ENCODE results near the gene AMELX. TPM values are rescaled to one million over a fixed set of nuclear protein-coding genes. Genes with fewer than 3 reads are reported as not detected.

The AMELX gene
- total RNA-seq, 1 experiment from 2014 or later, result not detected

DNA sequence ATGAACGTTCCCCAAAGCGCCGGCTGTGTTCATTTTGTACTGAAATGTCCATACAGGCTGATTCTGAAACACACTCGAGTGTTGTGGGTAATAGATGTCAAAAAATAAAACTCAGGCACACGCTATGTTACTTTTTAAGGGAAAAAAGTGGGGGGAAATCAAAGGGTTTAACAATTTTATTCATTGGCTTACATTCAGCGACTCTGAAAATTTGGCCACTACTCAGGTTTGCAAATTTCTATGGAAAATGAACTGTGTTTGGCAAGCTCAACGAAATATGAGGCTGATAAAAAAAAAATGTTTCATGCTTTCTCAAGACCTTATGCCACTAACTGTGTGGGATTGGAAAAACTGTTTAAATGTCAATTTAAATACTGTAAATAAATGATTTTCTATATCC lies 18.5 kb downstream of the AMELX start:
- Histone ChIP-seq H3K36me3 (ENCODE audit: insufficient read depth, low read length) (no peaks in the 10 kb centered on the region), H3K4me1 (ENCODE audit: low read length) (no peaks in the 10 kb centered on the region), H3K79me2 (ENCODE audit: low read length) (no peaks in the 10 kb centered on the region), H3K4me2 (ENCODE audit: low read depth, low read length, poor library complexity, severe bottlenecking) (no peak overlapping the region), H3K27me3 (ENCODE audit: low read length) (no peaks in the 10 kb centered on the region), H3K9ac (ENCODE audit: low read length) (no peak overlapping the region), H3K9me2 (replicated peaks; ENCODE audit: insufficient read depth, low read length) (no peaks in the 10 kb centered on the region), H3K27ac (ENCODE audit: low read length) (no peak overlapping the region), H4K20me1 (ENCODE audit: insufficient read depth, low read depth, low read length) (no peaks in the 10 kb centered on the region), H3K9me3 (ENCODE audit: low read length) (no peaks in the 10 kb centered on the region), H3K4me3 (ENCODE audit: low read length) (no peak overlapping the region), H2AFZ (ENCODE audit: low read length) (no peak overlapping the region)
- DNase-seq, result no peak

DNA sequence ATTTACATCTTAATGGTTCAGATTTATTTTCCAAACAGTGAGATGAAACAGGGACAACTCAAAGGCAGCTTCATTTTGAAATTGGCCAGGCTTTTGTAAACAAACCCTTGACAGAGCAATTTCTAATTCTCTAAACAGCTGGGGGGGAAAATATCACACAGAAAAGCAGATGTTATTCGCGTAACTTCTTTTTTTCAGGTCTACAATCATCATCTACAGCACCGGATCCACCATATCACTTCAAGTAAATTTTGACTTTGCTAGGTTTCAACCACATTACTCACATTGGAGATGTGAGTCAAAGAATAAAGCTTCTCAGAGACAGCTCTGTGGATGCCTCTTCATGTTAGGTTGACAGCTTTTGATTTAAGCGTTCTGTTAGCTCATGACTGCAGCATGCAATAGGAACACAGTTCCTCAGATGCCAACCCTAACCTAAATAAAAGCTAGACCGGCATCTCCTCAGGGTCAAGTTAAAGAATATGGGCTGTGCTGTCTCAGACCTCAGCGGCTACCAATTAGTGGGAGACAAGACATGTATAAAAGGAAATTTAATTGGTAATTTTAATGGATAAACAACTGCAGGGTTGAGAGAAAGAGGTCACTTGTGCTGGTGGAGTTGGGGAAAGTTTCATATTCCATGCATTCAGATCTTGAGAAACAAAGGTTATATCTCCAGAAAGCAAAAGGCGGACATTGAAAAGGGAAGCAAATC lies 26.8 kb downstream of the AMELX start:
- H3K9me2 ChIP-seq (replicated peaks; ENCODE audit: insufficient read depth, low read length), result no peaks in the 10 kb centered on the region
- H3K36me3 ChIP-seq (ENCODE audit: insufficient read depth, low read length), result no peaks in the 10 kb centered on the region
- H3K9me3 ChIP-seq (ENCODE audit: low read length), result no peaks in the 10 kb centered on the region
- H2AFZ ChIP-seq (ENCODE audit: low read length), result no peak overlapping the region
- no peak for DNase-seq
- no peaks in the 10 kb centered on the region for H4K20me1 ChIP-seq (ENCODE audit: insufficient read depth, low read depth, low read length)
- no peak overlapping the region for H3K9ac ChIP-seq (ENCODE audit: low read length)
- no peak overlapping the region for H3K4me3 ChIP-seq (ENCODE audit: low read length)
- H3K4me1 ChIP-seq (ENCODE audit: low read length), result no peaks in the 10 kb centered on the region
- H3K79me2 ChIP-seq (ENCODE audit: low read length), result no peaks in the 10 kb centered on the region
- no peak overlapping the region for H3K4me2 ChIP-seq (ENCODE audit: low read depth, low read length, poor library complexity, severe bottlenecking)
- no peaks in the 10 kb centered on the region for H3K27me3 ChIP-seq (ENCODE audit: low read length)
- H3K27ac ChIP-seq (ENCODE audit: low read length), result no peak overlapping the region

DNA sequence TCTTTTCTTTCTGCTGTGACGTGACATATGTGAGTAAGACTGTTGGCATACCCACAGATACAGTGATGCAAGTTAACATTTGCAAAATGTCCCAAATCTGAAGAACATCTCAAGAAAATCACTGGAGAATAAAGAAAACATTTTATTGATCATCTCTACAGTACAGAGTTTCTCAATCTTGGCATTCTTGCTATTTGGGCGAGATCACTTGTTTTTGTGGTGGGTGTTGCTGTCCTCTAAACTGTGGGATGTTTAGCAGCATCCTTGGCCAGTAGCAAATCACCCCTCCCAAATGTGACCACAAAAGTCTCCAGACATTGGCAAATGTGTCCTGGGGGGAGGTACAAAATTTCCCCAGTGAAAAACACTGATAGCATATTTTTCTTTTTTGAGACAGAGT lies 28.8 kb downstream of the AMELX start:
- H3K27ac ChIP-seq (ENCODE audit: low read length), result no peak overlapping the region
- no peaks in the 10 kb centered on the region for H4K20me1 ChIP-seq (ENCODE audit: insufficient read depth, low read depth, low read length)
- no peak overlapping the region for H2AFZ ChIP-seq (ENCODE audit: low read length)
- no peaks in the 10 kb centered on the region for H3K27me3 ChIP-seq (ENCODE audit: low read length)
- H3K9me3 ChIP-seq (ENCODE audit: low read length), result no peaks in the 10 kb centered on the region
- no peak overlapping the region for H3K9ac ChIP-seq (ENCODE audit: low read length)
- no peaks in the 10 kb centered on the region for H3K36me3 ChIP-seq (ENCODE audit: insufficient read depth, low read length)
- H3K4me2 ChIP-seq (ENCODE audit: low read depth, low read length, poor library complexity, severe bottlenecking), result no peak overlapping the region
- no peaks in the 10 kb centered on the region for H3K4me1 ChIP-seq (ENCODE audit: low read length)
- no peaks in the 10 kb centered on the region for H3K79me2 ChIP-seq (ENCODE audit: low read length)
- H3K9me2 ChIP-seq (replicated peaks; ENCODE audit: insufficient read depth, low read length), result no peaks in the 10 kb centered on the region
- H3K4me3 ChIP-seq (ENCODE audit: low read length), result no peak overlapping the region
- DNase-seq, result no peak

DNA sequence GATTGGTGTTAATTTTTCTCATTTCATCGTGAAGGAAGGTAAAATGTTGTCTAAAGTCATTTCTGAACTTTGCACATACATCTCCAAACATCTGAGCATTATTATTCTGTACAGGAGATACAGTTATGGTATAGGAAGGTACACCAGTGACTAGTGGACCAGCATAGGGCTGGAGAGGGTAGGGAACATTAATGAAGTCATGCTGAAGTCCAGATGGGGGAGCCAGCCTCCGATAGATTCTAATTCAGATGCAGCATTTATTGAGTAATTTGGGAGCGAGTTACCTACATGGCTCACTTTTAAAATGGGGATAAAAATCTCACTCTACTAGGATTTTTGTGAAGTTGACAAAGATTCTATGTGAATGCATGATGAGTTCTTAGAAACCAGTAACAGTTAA lies 34.9 kb downstream of the AMELX start:
- DNase-seq, result no peak
- no peaks in the 10 kb centered on the region for H4K20me1 ChIP-seq (ENCODE audit: insufficient read depth, low read depth, low read length)
- no peaks in the 10 kb centered on the region for H3K9me3 ChIP-seq (ENCODE audit: low read length)
- H3K4me2 ChIP-seq (ENCODE audit: low read depth, low read length, poor library complexity, severe bottlenecking), result no peak overlapping the region
- no peak overlapping the region for H3K4me3 ChIP-seq (ENCODE audit: low read length)
- no peaks in the 10 kb centered on the region for H3K4me1 ChIP-seq (ENCODE audit: low read length)
- H3K27ac ChIP-seq (ENCODE audit: low read length), result no peak overlapping the region
- no peaks in the 10 kb centered on the region for H3K9me2 ChIP-seq (replicated peaks; ENCODE audit: insufficient read depth, low read length)
- no peak overlapping the region for H2AFZ ChIP-seq (ENCODE audit: low read length)
- H3K9ac ChIP-seq (ENCODE audit: low read length), result no peak overlapping the region
- no peaks in the 10 kb centered on the region for H3K36me3 ChIP-seq (ENCODE audit: insufficient read depth, low read length)
- no peaks in the 10 kb centered on the region for H3K79me2 ChIP-seq (ENCODE audit: low read length)
- H3K27me3 ChIP-seq (ENCODE audit: low read length), result no peaks in the 10 kb centered on the region

DNA sequence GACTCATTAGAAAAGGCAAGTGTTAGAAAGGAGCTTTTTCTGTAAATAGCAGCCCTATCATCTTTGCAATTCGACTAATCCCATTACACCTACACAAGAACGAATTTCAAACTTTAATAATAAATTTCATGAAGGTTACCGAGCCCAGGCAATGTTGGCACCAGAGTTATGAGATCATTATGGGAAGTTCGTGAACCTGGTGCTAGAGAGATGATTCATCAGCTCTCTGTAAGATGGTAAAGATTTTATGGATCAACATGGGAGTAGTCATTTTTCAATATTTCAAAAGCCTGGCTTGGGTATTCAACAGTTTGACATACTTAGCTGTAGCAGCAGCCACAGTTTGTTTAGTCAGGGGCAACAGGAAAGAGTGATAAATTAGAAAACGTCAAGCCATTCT lies 35.8 kb downstream of the AMELX start:
- H3K79me2 ChIP-seq (ENCODE audit: low read length), result no peaks in the 10 kb centered on the region
- H3K9ac ChIP-seq (ENCODE audit: low read length), result no peak overlapping the region
- H3K9me3 ChIP-seq (ENCODE audit: low read length), result no peaks in the 10 kb centered on the region
- no peak overlapping the region for H3K4me3 ChIP-seq (ENCODE audit: low read length)
- H3K4me1 ChIP-seq (ENCODE audit: low read length), result no peaks in the 10 kb centered on the region
- no peaks in the 10 kb centered on the region for H3K36me3 ChIP-seq (ENCODE audit: insufficient read depth, low read length)
- no peaks in the 10 kb centered on the region for H3K27me3 ChIP-seq (ENCODE audit: low read length)
- H3K27ac ChIP-seq (ENCODE audit: low read length), result no peak overlapping the region
- H3K4me2 ChIP-seq (ENCODE audit: low read depth, low read length, poor library complexity, severe bottlenecking), result no peak overlapping the region
- no peak overlapping the region for H2AFZ ChIP-seq (ENCODE audit: low read length)
- DNase-seq, result no peak
- no peaks in the 10 kb centered on the region for H4K20me1 ChIP-seq (ENCODE audit: insufficient read depth, low read depth, low read length)
- H3K9me2 ChIP-seq (replicated peaks; ENCODE audit: insufficient read depth, low read length), result no peaks in the 10 kb centered on the region

DNA sequence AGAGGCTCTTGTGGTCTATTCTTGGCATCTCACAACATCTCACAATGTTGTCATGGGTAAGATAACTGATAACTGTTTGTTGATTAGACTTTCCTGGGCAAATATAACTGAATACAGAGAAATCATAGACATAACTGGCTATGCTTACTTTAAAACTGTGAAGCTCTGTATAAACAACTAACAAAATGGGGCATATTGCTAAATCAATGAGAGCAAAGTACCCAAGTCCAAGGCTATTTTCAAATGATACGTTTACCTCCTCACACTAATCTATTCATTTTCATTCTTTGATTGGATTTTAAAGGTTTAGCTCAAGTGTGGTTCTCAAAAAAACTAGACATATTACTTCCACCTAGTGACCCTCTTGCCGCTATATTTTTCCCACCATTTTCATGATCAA lies 38.6 kb downstream of the AMELX start:
- H2AFZ ChIP-seq (ENCODE audit: low read length), result no peak overlapping the region
- H3K9me3 ChIP-seq (ENCODE audit: low read length), result no peaks in the 10 kb centered on the region
- no peaks in the 10 kb centered on the region for H4K20me1 ChIP-seq (ENCODE audit: insufficient read depth, low read depth, low read length)
- no peaks in the 10 kb centered on the region for H3K9me2 ChIP-seq (replicated peaks; ENCODE audit: insufficient read depth, low read length)
- no peak for DNase-seq
- H3K4me1 ChIP-seq (ENCODE audit: low read length), result no peaks in the 10 kb centered on the region
- no peak overlapping the region for H3K27ac ChIP-seq (ENCODE audit: low read length)
- no peak overlapping the region for H3K9ac ChIP-seq (ENCODE audit: low read length)
- H3K4me2 ChIP-seq (ENCODE audit: low read depth, low read length, poor library complexity, severe bottlenecking), result no peak overlapping the region
- H3K79me2 ChIP-seq (ENCODE audit: low read length), result no peaks in the 10 kb centered on the region
- no peak overlapping the region for H3K4me3 ChIP-seq (ENCODE audit: low read length)
- H3K36me3 ChIP-seq (ENCODE audit: insufficient read depth, low read length), result no peaks in the 10 kb centered on the region
- H3K27me3 ChIP-seq (ENCODE audit: low read length), result no peaks in the 10 kb centered on the region

DNA sequence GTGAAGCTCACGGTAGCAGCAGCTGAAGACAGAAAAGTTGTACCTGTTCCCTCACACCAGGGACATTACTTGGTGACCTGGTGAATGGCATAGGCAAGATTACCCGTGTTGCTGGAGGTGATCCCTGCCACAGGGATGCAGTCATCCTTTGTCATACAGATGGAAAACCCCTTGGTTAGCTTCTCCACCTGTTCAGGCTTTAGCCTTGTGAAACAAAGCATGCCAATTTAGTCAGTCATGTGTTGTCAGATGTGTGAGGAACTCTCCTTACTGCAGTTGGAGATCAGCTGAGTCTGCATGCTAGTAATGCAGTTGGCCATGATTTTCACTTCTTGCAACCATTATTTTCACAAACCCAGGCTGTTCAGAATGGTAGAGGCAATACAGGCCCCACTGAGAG lies 41.0 kb downstream of the AMELX start:
- H3K4me2 ChIP-seq (ENCODE audit: low read depth, low read length, poor library complexity, severe bottlenecking), result no peak overlapping the region
- no peaks in the 10 kb centered on the region for H3K79me2 ChIP-seq (ENCODE audit: low read length)
- H3K4me1 ChIP-seq (ENCODE audit: low read length), result no peaks in the 10 kb centered on the region
- H3K27me3 ChIP-seq (ENCODE audit: low read length), result no peaks in the 10 kb centered on the region
- H3K27ac ChIP-seq (ENCODE audit: low read length), result no peak overlapping the region
- no peaks in the 10 kb centered on the region for H3K36me3 ChIP-seq (ENCODE audit: insufficient read depth, low read length)
- H2AFZ ChIP-seq (ENCODE audit: low read length), result no peak overlapping the region
- H4K20me1 ChIP-seq (ENCODE audit: insufficient read depth, low read depth, low read length), result no peaks in the 10 kb centered on the region
- H3K4me3 ChIP-seq (ENCODE audit: low read length), result no peak overlapping the region
- no peak for DNase-seq
- no peaks in the 10 kb centered on the region for H3K9me3 ChIP-seq (ENCODE audit: low read length)
- no peak overlapping the region for H3K9ac ChIP-seq (ENCODE audit: low read length)
- no peaks in the 10 kb centered on the region for H3K9me2 ChIP-seq (replicated peaks; ENCODE audit: insufficient read depth, low read length)

DNA sequence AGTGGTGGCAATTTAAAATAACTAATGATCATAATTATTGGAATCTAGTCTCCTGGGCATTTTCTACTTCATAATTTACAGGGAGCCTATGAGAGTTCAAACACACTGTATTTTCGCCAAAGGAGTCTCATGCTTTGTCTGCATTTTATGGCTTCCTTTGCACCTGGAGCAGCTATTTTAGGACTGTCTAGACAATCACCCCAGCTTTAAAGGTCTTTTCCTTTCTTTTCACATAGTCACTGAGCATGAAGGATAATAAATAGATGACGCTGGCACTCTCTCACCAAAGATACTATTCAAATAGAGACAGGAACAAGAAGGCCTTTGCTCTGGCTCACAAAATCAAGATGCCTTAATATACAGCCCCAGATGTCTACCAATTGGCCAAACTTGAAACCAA lies 43.0 kb downstream of the AMELX start:
- Histone ChIP-seq H4K20me1 (ENCODE audit: insufficient read depth, low read depth, low read length) (no peaks in the 10 kb centered on the region), H2AFZ (ENCODE audit: low read length) (no peak overlapping the region), H3K4me1 (ENCODE audit: low read length) (no peaks in the 10 kb centered on the region), H3K9ac (ENCODE audit: low read length) (no peak overlapping the region), H3K4me3 (ENCODE audit: low read length) (no peak overlapping the region), H3K9me3 (ENCODE audit: low read length) (no peaks in the 10 kb centered on the region), H3K9me2 (replicated peaks; ENCODE audit: insufficient read depth, low read length) (no peaks in the 10 kb centered on the region), H3K36me3 (ENCODE audit: insufficient read depth, low read length) (no peaks in the 10 kb centered on the region), H3K27me3 (ENCODE audit: low read length) (no peaks in the 10 kb centered on the region), H3K4me2 (ENCODE audit: low read depth, low read length, poor library complexity, severe bottlenecking) (no peak overlapping the region), H3K27ac (ENCODE audit: low read length) (no peak overlapping the region), H3K79me2 (ENCODE audit: low read length) (no peaks in the 10 kb centered on the region)
- no peak for DNase-seq

Data from Karpas-422 (cell line).